Tibial artery (tissue), 4 donors: ENCODE results near the gene ROBO1.

Experiments
- DNase-seq, 2 donors: peaks; one replicate each; pipeline ENCODE4 v3.0.0-alpha.2; 2019
- H3K27ac ChIP-seq, 2 donors: fragments of 200-600 bp; sonication (generic) in 1 of 2; 1 replicate in 1 of 2; 2 replicates in 1 of 2; pipeline ENCODE4 v1.5.1; 2018 to 2019; ENCODE audit warnings: mild to moderate bottlenecking in 1 of 2
- H3K27me3 ChIP-seq, 2 donors: fragments of 200-600 bp; sonication (generic) in 1 of 2; one replicate each; pipeline versions ENCODE4 v1.5.1 to v1.6.0; 2016 to 2019
- H3K36me3 ChIP-seq, 3 donors: fragments of 200-600 bp; sonication (generic) in 2 of 3; one replicate each; pipeline ENCODE4 v1.5.1; 2016 to 2019; ENCODE audit warnings: mild to moderate bottlenecking in 2 of 3
- H3K4me1 ChIP-seq, 4 donors: fragments of 200-600 bp; sonication (generic) in 2 of 4; 1 replicate in 3 of 4; 2 replicates in 1 of 4; pipeline ENCODE4 v1.5.1; 2016 to 2019
- H3K4me3 ChIP-seq, 2 donors: fragments of 200-600 bp; sonication (generic) in 1 of 2; 1 replicate in 1 of 2; 2 replicates in 1 of 2; pipeline ENCODE4 v1.5.1; 2018 to 2019; ENCODE audit warnings: mild to moderate bottlenecking in 2 of 2
- H3K9me3 ChIP-seq, 3 donors: fragments of 200-600 bp; sonication (generic) in 1 of 3; one replicate each; pipeline ENCODE4 v1.5.1; 2016 to 2019
- intact Hi-C: fragments of 100-400 bp; cut with DNase I; formaldehyde crosslinking; loops from one replicate; pipeline ENCODE4 v1.15.0; 2023; ENCODE audit warnings: low total_unique reads
- TF ChIP-seq, protein P1 (sequence below), 2 experiments: fragments of 200-600 bp in 1 of 2; fragments of 450-650 bp in 1 of 2; IDR thresholded peaks; one replicate each; pipeline ENCODE4 v1.5.1; 2017 to 2019; ENCODE audit warnings: antibody characterized with exemption in 2 of 2, mild to moderate bottlenecking in 1 of 2, moderate library complexity in 1 of 2

The ROBO1 gene

DNA sequence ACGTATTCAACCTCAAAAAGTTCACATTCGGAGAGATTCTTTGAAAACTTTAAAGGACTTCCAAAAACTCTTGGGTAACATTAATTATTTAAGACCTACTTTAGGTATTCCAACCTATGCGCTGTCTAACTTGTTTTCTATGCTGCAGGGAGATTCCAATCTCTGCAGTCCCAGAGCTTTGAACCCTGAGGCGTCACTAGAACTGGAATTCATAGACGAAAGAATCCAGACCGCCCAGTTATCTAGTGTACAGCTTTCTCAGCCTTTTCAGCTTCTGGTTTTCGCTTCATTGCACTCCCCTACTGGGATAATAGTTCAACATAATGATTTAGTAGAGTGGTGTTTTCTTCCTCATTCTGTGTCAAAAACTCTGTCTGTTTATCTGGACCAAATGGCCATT, 711.3 kb downstream of the ROBO1 start:
- Histone ChIP-seq H3K9me3 (peaks cover 0 to 10% (median 4%) of the 10 kb centered on the region in 3 donors), H3K27me3 (no peaks in the 10 kb centered on the region), H3K27ac (no peak overlapping the region), H3K4me1 (no peaks in the 10 kb centered on the region), H3K36me3 (no peaks in the 10 kb centered on the region), H3K4me3 (no peak overlapping the region)
- TF ChIP-seq, protein P1, sequence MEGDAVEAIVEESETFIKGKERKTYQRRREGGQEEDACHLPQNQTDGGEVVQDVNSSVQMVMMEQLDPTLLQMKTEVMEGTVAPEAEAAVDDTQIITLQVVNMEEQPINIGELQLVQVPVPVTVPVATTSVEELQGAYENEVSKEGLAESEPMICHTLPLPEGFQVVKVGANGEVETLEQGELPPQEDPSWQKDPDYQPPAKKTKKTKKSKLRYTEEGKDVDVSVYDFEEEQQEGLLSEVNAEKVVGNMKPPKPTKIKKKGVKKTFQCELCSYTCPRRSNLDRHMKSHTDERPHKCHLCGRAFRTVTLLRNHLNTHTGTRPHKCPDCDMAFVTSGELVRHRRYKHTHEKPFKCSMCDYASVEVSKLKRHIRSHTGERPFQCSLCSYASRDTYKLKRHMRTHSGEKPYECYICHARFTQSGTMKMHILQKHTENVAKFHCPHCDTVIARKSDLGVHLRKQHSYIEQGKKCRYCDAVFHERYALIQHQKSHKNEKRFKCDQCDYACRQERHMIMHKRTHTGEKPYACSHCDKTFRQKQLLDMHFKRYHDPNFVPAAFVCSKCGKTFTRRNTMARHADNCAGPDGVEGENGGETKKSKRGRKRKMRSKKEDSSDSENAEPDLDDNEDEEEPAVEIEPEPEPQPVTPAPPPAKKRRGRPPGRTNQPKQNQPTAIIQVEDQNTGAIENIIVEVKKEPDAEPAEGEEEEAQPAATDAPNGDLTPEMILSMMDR (IDR thresholded peaks at IDR 0.05) = no peak
- no peak for DNase-seq
- intact Hi-C loops = no loop called here

DNA sequence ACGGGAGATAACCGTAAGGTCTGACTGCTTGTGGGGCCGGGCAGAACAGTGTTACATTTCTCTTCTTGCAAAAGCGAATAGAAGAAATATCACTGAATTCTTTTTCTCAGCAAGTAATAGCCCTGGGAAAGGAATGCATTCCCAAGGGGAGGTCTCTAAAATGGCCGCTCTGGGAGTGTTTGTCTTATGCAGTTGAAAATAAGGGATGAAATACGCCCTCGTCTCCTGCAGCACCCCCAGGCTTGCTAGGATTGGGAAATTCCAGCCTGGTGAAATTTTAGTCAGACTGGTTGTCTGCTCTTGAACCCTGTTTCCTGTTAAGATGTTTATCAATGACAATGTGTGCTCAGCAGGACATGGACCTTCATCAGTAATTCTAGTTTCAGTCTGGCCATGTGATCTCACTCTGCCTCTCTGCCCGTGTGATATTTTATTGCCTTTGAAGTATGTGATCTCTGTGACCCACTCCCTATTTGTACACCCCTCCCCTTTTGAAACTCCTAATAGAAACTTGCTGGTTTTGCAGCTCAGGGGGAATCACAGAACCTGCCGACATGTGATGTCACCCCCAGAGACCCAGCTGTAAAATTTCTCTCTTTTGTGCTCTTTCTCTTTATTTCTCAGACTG, 715.6 kb downstream of the ROBO1 start:
- Histone ChIP-seq H3K4me1 (no peaks in the 10 kb centered on the region), H3K4me3 (no peak overlapping the region), H3K27me3 (no peaks in the 10 kb centered on the region), H3K36me3 (no peaks in the 10 kb centered on the region), H3K27ac (no peak overlapping the region), H3K9me3 (peaks cover 0 to 10% (median 4%) of the 10 kb centered on the region in 3 donors)
- DNase-seq = no peak
- TF ChIP-seq, protein P1 (IDR thresholded peaks at IDR 0.05) = no peak
- intact Hi-C loops = no loop called here

DNA sequence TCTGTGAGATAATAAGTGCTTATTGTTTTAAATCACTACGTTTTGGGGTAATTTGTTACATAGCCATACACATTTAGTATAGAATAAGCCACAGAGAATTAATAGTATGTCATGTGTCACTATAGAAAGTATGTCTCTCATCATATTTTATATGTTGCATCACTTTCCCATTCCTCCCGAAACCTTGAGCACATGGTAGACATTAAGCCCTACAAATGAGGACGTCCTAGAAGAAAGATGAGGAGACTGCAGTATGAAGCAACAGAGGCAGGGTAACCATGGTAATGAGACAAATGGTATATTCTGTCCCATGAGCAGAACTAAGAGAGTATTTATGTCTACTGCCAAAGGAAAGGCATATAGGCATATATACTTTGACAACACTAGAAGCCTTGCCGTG, 720.2 kb downstream of the ROBO1 start:
- Histone ChIP-seq H3K4me1 (no peaks in the 10 kb centered on the region), H3K9me3 (peaks cover 0 to 9% (median 0%) of the 10 kb centered on the region in 3 donors), H3K27ac (no peak overlapping the region), H3K27me3 (no peaks in the 10 kb centered on the region), H3K4me3 (no peak overlapping the region), H3K36me3 (no peaks in the 10 kb centered on the region)
- TF ChIP-seq, protein P1 (IDR thresholded peaks at IDR 0.05) = no peak
- intact Hi-C loops = no loop called here
- no peak for DNase-seq

- Histone ChIP-seq H3K4me3 (no peak overlapping the region), H3K27me3 (no peaks in the 10 kb centered on the region), H3K9me3 (no peaks in the 10 kb centered on the region), H3K27ac (no peak overlapping the region), H3K36me3 (no peaks in the 10 kb centered on the region), H3K4me1 (no peaks in the 10 kb centered on the region)
- DNase-seq = no peak
- TF ChIP-seq, protein P1 (IDR thresholded peaks at IDR 0.05) = no peak
- intact Hi-C loops = no loop called here
Observed at GRCh38 chr3:79041621-79042020, 726.2 kb downstream of the ROBO1 start.

DNA sequence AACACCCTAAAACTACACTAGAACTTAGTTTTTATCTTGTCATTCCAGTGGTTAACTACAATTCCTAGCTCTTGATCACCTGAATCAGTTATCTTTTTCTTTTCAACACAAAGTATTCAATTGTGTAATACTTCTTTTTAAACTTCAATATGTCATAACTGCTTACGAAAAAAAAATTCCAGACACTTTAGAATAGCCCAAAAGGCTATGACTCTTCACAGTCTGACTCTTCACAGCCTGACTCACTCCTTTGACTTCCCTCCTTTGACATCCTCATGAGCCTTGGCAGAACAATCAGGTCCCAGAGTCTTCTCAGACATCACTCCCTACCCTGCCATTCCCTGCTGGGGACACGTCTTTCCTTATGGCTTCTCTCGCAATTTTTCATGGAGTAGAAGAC, 727.1 kb downstream of the ROBO1 start:
- no peak for DNase-seq
- H3K36me3 ChIP-seq = no peaks in the 10 kb centered on the region
- H3K9me3 ChIP-seq = no peaks in the 10 kb centered on the region
- H3K27ac ChIP-seq = no peak overlapping the region
- no peaks in the 10 kb centered on the region for H3K27me3 ChIP-seq
- intact Hi-C loops = no loop called here
- TF ChIP-seq, protein P1 (IDR thresholded peaks at IDR 0.05) = no peak
- no peak overlapping the region for H3K4me3 ChIP-seq
- H3K4me1 ChIP-seq = no peaks in the 10 kb centered on the region

DNA sequence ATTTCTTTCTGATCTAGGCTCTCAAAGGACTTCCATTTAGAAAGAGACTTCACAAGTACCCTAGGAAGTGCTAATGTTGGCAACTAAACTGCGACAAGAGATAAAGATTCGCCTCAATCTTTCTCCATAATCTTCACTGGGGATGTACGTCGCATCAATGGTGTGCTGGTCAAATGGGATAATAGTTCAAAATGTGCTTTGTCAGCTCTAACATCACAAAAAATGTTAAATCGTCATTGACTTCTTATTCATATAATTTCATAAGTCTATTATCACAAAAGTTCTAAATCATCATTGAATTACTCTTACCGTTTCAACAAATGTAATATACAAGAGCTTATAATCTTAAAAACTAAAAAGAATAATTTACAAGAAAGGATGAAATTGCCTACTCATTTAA, 727.7 kb downstream of the ROBO1 start:
- TF ChIP-seq, protein P1 (IDR thresholded peaks at IDR 0.05) = no peak
- no peaks in the 10 kb centered on the region for H3K36me3 ChIP-seq
- no peak overlapping the region for H3K27ac ChIP-seq
- intact Hi-C loops = no loop called here
- H3K4me1 ChIP-seq = no peaks in the 10 kb centered on the region
- no peak overlapping the region for H3K4me3 ChIP-seq
- DNase-seq = no peak
- H3K9me3 ChIP-seq = no peaks in the 10 kb centered on the region
- no peaks in the 10 kb centered on the region for H3K27me3 ChIP-seq
